Activated CD8-positive, alpha-beta memory T cell treated with anti-CD3 and anti-CD28 coated beads for 24 hours (primary cell): ENCODE data around the gene DYNLRB1.

Source experiments
- DNase-seq: peaks from one replicate; pipeline ENCODE4 v3.0.0-alpha.2; 2020

The DYNLRB1 gene

GRCh38 chr20:34535301-34535840 lies 19.1 kb downstream of the DYNLRB1 start:
- no peak for DNase-seq

DNA sequence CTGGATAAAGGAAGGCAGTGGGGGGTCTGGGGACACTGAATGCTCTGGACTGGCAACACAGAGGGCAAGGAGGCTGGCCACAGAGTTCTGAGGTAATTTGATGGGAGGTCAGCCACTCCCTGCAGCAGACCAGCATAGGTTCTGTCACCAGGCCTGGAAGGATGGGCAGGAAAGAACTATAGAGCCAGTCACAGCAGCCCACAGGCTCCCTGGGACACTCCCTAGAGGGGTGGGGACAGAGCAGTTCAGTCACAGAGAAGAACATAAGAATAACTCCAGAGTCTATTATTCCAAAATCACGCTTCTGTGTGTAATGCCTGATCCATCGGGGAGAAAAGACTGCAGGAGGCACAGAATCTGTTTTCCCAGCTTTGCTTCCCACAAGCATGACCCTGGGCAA lies 19.6 kb downstream of the DYNLRB1 start:
- DNase-seq, result no peak

DNA sequence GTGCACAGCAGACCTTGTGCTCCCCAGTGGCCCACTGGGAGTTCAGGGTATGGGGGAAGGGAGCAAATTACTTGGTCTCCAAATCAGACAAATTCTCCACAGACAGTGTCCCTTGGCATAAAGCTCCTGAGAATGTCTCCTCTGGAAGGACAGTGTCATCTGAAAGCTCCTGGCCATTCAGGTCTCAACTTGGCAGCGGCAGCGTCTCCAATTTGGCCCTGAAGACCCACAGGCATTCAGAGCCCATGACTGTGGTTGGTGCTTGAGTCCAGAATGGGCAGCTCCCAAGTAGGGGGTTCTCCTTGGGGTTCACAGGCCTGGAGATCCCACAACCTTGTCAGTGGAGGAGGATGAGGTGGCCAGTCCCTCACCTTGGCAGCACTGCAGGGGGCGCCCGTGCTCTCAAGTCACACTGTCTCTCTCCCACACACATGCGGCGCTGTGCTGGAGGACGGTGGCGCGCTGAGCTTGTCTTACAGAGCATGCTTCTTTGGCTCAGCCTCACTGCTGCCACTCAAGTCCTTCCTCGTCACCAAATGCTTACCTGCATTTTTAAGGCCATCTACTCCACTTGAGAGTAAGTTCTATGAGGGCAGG lies 20.7 kb downstream of the DYNLRB1 start:
- DNase-seq, result no peak

GRCh38 chr20:34537651-34538050 lies 21.4 kb downstream of the DYNLRB1 start:
- DNase-seq, result no peak

GRCh38 chr20:34538671-34539123 lies 22.5 kb downstream of the DYNLRB1 start:
- peak; percentile 79 for DNase-seq

DNA sequence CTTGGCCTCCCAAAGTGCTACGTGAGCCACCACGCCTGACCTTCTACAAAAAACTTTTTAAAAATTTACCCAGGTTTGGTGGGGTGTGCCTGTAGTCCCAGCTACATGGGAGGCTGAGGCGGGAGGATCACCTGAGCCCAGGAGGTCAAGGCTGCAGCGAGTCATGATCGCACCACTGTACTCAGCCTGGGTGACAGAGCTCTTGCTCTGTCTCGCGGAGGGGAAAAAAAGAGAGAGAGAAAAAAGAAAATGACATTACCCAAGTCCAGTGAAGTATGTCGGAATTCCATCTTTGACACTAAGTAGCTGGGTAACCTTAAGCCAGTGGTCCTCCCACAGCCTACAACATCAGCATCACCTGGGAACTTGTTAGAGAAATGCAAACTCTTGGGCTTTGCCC lies 23.5 kb downstream of the DYNLRB1 start:
- DNase-seq, result no peak

GRCh38 chr20:34540596-34541263 lies 24.5 kb downstream of the DYNLRB1 start:
- no peak for DNase-seq

GRCh38 chr20:34541264-34541901 lies 25.2 kb downstream of the DYNLRB1 start:
- no peak for DNase-seq

DNA sequence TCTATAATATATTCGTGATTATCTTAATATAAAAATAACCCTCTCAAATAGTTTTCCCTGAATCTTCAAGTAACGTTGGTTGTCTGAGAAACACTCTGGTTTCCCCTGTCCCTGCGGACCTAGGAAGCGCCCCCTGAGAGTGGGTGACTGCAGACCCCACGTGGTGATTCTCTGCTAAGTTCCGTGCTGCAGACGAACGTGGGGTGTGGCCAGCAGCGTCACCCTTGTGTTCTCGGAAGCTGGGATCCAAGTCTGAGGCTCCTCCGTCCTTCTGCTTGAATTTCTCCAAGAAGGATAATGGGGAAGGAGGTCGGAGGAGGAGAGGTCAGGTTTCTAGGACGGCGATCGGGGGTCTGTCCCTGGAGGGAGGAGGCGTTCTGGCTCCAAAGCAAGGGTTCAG lies 25.7 kb downstream of the DYNLRB1 start:
- no peak for DNase-seq

DNA sequence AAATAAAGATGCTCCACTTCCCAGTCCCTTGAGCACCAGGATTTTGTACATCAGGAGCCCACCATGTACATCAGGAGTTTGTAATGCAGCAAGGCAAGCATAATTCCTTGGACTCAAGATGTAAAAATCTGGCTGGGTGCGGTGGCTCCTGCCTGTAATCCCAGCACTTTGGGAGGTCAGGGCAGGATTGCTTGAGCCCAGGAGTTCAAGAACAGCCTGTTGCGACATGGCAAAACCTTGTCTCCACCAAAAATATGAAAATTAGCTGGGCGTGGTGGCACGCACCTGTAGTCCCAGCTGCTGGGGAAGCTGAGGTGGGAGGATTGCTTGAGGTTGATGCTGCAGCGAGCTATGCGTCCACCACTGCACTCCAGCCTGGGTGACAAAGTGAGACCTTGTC lies 26.2 kb downstream of the DYNLRB1 start:
- no peak for DNase-seq

DNA sequence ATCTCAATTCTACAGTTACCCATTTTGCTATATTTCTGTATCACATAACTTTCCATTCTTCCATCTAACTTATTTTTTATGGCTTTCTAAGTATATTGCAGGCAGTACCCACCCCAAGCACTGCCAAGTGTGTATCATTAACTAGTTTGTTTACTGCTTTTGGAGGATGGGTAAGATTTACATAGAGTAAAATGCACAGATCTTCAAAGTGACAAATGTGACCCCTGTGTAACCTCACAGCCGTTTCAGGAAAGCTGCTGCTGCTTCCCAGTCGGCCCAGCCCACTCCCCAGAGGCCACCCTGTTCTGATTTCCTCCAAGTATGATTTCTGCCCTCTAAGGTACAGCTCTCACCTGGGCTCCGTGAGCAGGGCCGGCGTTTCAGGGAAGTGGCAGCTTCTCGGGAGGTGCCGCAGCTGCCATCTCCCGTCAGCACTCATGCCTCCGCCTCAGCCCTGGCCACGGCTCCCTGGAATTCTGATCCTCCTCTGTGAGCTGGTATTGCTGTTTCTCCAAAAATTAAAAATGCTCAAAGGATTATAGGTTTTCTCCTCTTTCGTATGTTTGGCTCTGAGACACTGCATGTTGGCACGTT lies 27.3 kb downstream of the DYNLRB1 start:
- DNase-seq, result no peak

DNA sequence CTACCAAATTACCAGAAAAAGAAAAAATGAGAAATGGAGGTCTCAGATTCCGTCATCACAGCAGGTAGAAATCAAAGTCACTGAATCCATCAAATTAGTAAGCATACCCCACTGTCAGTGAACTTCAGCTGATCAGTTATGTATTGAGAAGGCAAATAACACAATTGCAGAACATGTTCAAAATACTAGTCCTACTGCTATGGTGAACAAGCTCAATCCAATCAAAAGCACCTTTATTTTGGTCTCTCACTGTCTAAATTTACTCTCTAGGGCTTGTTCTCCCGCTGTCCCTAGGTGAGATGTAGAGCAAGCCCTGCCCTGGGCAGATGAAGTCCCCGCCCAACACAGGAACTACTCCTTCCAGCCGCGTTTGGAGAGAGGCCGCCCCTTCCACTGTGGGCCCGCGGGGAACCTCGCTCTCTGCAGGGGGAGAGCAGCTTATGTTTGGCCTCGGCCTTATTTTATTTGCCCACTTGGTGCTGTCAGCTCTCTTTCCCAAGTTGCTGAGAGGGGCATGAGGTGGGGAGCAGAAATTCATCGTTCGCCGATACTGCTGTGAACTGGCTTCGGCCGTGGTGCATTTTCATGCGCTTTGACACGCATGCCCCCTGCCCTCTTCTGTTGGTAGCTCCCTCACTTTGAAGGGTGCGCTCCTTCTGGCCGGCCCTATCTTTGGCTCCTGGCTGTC lies 28.0 kb downstream of the DYNLRB1 start:
- DNase-seq, result no peak

GRCh38 chr20:34546751-34547181 lies 30.5 kb downstream of the DYNLRB1 start:
- DNase-seq, result no peak

GRCh38 chr20:34547844-34548613 lies 31.8 kb downstream of the DYNLRB1 start:
- DNase-seq, result no peak

GRCh38 chr20:34549291-34549928 lies 33.2 kb downstream of the DYNLRB1 start:
- DNase-seq, result no peak

- DNase-seq, result no peak
These were observed 33.7 kb downstream of the DYNLRB1 start for GRCh38 chr20:34549929-34550305.

GRCh38 chr20:34552569-34552968 lies 36.3 kb downstream of the DYNLRB1 start:
- no peak for DNase-seq

DNA sequence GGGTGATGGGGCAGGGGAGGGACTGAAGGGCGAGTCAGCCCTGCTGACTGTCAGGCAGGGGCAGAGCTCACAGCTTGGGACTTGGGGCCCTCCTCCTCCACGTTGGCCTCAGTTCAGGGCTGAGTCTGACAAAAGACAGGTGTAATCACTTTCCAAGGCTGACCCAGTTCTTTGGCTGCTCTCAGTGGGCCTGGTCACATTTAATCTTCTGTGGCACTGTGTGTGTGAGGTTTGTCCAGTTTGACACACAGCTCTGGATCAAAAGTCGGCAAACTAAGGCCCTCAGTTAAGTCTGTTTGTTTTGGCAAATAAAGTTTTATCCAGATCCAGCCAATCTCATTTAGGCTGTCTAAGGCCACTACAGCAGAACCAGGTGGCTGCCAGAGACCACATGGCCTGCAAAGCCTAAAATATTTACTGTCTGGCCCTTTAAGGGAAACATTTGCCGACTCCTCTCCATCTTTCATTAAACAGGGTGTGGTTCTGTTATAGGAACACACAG lies 37.2 kb downstream of the DYNLRB1 start:
- no peak for DNase-seq

GRCh38 chr20:34557936-34558319 lies 41.7 kb downstream of the DYNLRB1 start:
- no peak for DNase-seq

DNA sequence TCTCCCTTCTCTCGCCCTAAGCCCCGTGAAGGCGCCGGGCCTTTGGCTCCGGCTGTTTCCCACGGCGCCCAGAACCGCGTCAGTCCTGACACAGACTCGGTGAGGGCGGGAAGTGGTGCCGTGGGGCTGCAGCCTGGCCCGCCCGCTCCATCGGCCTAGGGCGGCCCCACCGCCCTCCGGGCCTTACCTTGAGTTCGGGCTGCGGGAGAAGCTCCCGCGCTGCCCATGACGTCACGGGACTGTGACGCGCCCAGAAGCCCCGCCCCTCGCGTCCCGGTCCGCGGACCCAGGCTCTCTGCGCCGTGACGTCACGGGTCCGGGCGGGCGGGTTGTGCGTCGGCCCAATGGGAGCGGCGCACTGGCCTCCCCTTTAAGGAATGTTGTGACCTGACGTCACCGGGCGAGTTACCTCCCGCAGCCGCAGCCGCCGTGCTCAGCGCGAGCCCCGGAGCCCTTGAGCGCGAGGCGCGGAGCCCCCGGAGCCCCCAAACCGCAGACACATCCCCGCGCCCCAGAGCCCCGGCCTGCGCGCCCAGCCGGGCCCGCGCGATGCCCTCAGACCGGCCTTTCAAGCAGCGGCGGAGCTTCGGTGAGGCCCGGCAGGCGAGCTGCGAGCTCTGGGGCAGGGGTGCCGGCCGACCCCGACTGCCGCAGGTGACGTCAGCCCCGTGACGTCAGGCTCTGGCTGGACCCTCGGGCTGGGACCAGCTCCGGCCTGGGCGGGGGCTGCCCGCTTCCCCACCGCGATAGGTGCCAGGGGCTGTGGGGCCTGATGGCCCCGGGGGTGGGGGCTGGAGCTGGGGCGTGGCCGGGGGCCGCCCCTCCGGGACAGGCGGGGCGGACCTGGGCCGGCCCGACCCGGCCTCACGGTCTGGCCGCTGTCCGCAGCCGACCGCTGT lies 42.3 kb downstream of the DYNLRB1 start, which contains the start of gene MAP1LC3A:
TSS of gene MAP1LC3A (plus strand) at position 399 of the 899 bp plus-strand sequence. CDS start at position 550, 151 bp downstream.
- DNase-seq, result peak; percentile 94
